ENCODE results near the gene DBP.

- TF ChIP-seq POLR2A (IDR thresholded peaks at IDR 0.05), result no peak
- TF ChIP-seq, protein P1, sequence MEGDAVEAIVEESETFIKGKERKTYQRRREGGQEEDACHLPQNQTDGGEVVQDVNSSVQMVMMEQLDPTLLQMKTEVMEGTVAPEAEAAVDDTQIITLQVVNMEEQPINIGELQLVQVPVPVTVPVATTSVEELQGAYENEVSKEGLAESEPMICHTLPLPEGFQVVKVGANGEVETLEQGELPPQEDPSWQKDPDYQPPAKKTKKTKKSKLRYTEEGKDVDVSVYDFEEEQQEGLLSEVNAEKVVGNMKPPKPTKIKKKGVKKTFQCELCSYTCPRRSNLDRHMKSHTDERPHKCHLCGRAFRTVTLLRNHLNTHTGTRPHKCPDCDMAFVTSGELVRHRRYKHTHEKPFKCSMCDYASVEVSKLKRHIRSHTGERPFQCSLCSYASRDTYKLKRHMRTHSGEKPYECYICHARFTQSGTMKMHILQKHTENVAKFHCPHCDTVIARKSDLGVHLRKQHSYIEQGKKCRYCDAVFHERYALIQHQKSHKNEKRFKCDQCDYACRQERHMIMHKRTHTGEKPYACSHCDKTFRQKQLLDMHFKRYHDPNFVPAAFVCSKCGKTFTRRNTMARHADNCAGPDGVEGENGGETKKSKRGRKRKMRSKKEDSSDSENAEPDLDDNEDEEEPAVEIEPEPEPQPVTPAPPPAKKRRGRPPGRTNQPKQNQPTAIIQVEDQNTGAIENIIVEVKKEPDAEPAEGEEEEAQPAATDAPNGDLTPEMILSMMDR (IDR thresholded peaks at IDR 0.05), result no peak
These were observed 40.3 kb downstream of the DBP start for GRCh38 chr19:48596679-48597465.

Measured in prostate gland (tissue), 2 donors.